Subcutaneous adipose tissue (tissue), 4 donors: Measurements from ENCODE around the gene APBA3. TPM values are rescaled to one million over a fixed set of nuclear protein-coding genes. Genes with fewer than 3 reads are reported as not detected.

Experiments
- total RNA-seq, 4 donors: library from RNA; depleted of rRNA; stranded (reverse); fragments of >200 nt; gene quantifications; one replicate each; pipeline ENCODE4 v1.1.0, GENCODE V29; 2016
- TF ChIP-seq, protein P1 (sequence below): fragments of 450-650 bp; IDR thresholded peaks from one replicate; pipeline ENCODE4 v1.5.1; 2016; ENCODE audit warnings: low read depth, mild to moderate bottlenecking, control low read depth, antibody characterized with exemption, moderate library complexity

The APBA3 gene
- total RNA-seq, 4 donors from 2014 or later: 12.4 to 31.3 (median 15.4) TPM

DNA sequence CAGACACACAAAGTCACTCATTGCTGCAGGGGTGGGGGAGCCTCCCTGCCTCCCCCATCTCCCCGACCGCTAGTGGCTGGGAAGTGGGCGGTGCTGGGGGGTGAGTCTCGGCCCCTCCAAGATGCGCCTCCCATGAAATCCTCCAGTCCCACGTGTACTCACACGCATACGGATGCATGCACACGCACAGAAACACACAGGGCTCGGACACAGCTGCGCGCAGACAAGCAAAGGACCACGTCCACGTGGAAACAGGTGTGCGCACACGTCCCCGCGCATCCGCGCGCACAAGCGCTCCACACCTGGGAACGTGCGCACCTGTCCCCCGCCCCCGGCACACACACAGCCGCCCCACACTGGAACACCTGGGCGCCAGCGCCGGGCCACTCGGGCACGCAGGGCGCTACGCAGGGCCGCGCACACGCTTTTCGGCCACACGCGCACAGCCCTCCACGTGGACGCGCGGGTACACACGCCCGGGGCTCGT is 24.0 kb upstream of the APBA3 start:
- TF ChIP-seq, protein P1, sequence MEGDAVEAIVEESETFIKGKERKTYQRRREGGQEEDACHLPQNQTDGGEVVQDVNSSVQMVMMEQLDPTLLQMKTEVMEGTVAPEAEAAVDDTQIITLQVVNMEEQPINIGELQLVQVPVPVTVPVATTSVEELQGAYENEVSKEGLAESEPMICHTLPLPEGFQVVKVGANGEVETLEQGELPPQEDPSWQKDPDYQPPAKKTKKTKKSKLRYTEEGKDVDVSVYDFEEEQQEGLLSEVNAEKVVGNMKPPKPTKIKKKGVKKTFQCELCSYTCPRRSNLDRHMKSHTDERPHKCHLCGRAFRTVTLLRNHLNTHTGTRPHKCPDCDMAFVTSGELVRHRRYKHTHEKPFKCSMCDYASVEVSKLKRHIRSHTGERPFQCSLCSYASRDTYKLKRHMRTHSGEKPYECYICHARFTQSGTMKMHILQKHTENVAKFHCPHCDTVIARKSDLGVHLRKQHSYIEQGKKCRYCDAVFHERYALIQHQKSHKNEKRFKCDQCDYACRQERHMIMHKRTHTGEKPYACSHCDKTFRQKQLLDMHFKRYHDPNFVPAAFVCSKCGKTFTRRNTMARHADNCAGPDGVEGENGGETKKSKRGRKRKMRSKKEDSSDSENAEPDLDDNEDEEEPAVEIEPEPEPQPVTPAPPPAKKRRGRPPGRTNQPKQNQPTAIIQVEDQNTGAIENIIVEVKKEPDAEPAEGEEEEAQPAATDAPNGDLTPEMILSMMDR: no peak

DNA sequence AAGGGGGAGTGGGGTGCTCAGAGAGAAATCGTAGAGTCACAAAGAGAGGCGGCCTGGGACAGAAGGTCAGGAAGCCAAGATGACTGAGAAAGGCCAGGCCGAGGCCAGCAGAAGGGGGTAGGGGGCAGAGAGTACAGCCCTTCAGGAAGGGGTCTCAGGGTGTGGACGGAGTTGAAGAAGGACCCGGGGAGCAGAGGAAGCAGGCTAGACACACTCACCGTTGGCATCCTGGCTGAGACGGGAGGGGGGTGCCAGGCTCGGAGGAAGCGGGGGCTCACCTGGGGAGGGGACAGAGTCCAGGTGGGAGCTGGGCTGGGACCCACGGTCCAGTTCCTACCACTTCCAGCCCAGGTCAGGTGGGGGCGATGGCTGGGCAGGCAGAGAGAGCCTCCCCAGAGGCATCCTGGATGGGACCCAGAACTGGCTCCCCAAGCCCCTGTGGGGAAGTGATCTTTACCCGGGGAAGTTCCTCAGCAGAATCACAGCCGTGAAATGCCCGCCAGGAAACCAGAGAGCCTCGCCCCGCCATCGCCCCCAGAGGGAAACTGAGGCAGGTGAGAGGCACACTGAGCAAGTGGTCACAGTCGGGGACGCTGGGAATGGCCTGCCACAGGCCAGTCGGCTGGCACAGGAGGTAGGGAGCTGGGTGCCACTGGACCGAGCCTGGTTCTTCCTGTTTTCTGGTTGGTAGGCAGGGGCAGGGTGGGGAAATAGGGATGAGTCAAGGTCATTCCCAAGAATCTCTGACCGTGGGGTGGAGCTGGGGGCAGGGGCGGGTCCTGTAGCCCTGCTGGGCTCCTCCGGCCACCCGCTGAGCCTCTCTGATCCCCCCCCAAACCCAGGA is 23.3 kb upstream of the APBA3 start:
- TF ChIP-seq, protein P1: no peak

DNA sequence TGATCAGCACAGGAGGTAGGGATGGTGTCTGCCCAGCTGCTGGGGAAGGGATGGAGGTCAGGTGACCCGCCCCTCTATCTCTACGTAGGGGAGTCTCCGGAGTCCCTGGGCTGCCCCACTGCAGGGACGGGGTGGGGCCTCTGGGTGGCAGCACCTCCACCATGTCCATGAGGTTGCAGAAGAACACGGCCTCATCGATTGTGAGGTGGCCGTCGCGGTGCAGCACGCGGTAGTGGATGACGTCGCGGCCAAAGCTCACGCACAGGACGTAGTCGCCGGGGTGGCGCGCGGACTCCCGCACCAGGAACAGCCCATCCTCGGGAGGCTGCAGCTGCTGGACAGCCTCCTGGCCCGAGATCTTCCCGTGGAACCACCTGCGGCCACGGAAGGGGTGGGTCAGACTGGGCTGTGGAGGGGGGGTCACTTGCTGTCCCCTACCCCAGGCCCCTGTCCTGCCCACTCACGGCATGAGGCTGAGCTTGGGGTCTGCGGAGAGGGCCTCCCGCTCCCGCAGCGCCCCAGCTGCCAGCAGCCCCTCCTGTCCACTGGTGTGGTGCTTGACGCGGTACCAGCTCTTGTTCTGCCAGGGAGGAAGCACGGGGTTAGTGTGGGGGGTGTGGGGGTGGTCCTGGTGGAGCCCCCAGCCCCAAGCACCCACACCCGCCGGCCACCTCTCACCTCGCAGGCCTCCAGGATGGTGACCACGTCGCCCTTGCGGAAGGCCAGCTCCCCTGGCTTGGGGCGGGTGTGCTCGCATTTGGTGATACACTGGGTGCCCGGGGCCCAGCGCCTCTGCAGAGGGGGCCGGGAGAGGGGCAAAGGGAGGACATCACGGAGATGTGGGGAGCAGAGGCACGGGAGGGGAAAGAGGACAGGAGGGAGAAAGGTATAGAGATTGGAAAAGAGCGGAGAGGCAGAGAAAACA is 22.4 kb upstream of the APBA3 start:
- TF ChIP-seq, protein P1: no peak

DNA sequence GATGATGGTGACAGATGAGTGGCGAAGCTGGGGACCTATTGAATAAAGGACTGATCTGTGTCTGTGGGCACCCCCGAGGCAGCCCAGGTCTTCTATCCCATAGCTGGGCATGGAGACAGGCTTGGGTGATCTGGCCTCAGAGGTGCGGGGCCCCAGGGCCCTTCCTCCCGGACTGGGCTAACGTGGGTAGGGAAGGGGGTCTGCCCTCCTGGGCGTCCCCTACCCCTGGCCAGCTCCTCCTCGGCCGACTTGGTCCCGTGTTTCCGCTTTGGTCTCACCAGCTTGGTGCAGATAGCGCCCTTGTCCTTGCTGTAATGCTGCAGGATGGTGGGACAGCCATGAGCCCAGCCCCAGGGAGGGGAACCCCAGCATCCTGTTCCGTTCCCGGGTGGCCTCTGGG is 21.4 kb upstream of the APBA3 start:
- TF ChIP-seq, protein P1: no peak

DNA sequence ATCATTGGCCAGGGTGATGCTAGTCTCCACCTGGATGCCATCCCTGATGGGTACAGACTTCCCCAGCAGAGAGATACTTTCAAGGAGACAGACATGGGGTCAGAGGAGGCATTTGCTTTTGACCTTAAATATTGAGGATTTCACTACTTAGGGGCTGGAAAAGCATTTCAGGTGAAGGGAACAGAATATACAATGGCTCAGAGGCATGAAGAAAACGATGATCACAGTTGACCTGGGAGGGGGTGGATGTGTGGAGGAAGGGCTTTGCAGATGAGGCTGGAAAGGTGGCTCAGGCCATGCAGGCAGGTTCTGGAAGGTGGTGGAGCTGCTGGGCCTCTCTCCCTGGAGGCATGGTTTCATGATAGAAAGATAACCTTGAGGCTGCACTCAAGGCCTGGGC is 20.8 kb upstream of the APBA3 start:
- TF ChIP-seq, protein P1: no peak

DNA sequence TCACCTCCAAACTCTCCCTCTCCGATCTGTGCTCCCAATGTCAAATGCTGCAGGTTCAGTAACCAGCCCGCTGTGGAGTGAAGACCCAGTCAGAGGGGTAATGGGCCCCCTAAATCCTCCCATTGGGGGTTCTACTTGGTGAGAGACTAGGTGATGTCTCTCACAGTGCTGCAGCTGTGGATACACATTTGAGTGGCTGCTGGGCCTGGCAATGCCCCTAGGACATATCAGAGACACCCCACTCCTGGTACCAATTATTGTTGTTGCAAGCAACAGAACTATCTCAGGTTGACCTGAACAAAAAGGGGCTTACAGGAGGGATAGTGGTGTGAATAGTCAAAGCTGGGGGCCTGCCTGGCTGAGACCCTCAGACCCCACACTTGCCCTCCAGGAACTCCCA is 20.1 kb upstream of the APBA3 start:
- TF ChIP-seq, protein P1: no peak
